Mesodermal cell (in vitro differentiated cells): ENCODE measurements around the gene PSMA1.

Experiments
- H3K27ac ChIP-seq: 2 replicates; pipeline ENCODE4 v1.7.0; 2013; ENCODE audit warnings: mild to moderate bottlenecking, low read depth, low read length, moderate library complexity; ENCODE audit not compliant: severe bottlenecking
- H3K36me3 ChIP-seq: 2 replicates; pipeline ENCODE4 v1.7.1; 2013; ENCODE audit warnings: mild to moderate bottlenecking, low read length, moderate library complexity; ENCODE audit not compliant: control insufficient read depth, insufficient read depth
- H3K4me1 ChIP-seq: one replicate; pipeline ENCODE4 v1.7.1; 2013; ENCODE audit warnings: mild to moderate bottlenecking, low read length; ENCODE audit not compliant: insufficient read depth, control insufficient read depth, poor library complexity, severe bottlenecking
- H3K4me3 ChIP-seq: 2 replicates; pipeline ENCODE4 v1.7.0; 2013; ENCODE audit warnings: low read length, control low read depth, mild to moderate bottlenecking; ENCODE audit not compliant: insufficient read depth, poor library complexity, severe bottlenecking; ENCODE audit errors: extremely low read depth
- H3K9me3 ChIP-seq: 2 replicates; pipeline ENCODE4 v1.7.1; 2013; ENCODE audit warnings: mild to moderate bottlenecking, low read length, moderate library complexity; ENCODE audit not compliant: control insufficient read depth
- WGBS, 2 experiments: methylation state at CpG; one replicate each; pipeline ENCODE4 v1.1.5; 2013; ENCODE audit warnings: missing lambda C conversion rate in 2 of 2; ENCODE audit not compliant: insufficient coverage in 2 of 2; 5-methylcytosine and 5-hydroxymethylcytosine counted together

PSMA1 gene

DNA sequence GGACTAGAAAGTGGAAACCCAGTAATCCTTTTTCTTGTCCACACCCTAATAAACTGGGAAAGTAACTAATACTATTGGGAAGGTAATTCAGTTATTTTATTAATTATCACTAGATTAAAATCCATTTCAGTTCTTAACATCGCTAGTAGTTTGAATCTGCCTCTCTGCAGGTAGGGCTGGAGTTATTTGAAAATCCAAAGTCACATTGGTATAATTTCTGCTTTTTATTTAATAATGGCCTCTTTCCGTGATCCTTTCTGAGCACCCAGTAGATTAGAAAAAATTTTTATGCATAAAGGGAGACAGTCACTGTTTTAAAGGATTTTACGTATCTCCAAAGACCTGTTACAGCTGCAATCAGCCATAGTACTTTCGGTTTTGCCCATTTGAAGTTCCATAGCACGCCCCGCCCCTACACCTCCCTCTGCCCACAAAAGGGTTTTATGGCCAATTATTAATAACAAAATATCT is 20.0 kb downstream of the PSMA1 start:
- Histone ChIP-seq H3K4me3 (peak overlapping the region; percentile 83), H3K36me3 (peaks cover 39% of the 10 kb centered on the region), H3K27ac (peak overlapping the region; percentile 90), H3K9me3 (no peaks in the 10 kb centered on the region), H3K4me1 (no peaks in the 10 kb centered on the region)
- 17 to 41% methylated on average over 4 of the region's 6 CpGs for WGBS, 2 experiments

- Histone ChIP-seq H3K27ac (peak within 1 kb of the TSS; percentile 90), H3K9me3 (no peaks in the 10 kb centered on the region), H3K4me1 (no peaks in the 10 kb centered on the region), H3K36me3 (peaks cover 36% of the 10 kb centered on the region), H3K4me3 (peak within 1 kb of the TSS; percentile 83)
- 0% methylated on average over 15 to 30 of the region's 37 CpGs for WGBS, 2 experiments
These were observed 20.5 kb downstream of the PSMA1 start, which contains the start of gene COPB1 for GRCh38 chr11:14499560-14500180. TSS of gene COPB1 (minus strand) at chr11:14499811. CDS start at chr11:14498928, 883 bp downstream.

DNA sequence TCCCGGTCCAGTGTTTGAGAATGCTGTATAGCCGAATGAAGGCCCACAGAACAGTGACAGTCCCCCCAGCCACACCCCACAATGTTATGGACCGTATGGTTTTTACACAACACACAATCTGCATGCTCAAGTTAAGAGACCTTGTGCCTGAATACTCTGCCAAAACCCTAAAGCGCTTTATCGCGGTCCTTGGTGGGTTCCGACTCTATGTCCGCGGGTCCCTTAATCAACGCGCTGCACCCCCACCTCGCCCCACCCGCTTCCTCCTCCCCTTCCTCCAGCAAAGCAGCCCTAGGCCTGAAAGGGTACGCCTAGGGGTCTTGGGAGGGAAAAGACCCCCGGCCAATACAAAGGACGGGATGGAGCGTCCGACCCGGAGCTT is 21.0 kb downstream of the PSMA1 start:
- WGBS, 2 experiments, result 0% methylated on average over 5 to 8 of the region's 19 CpGs
- peak overlapping the region; percentile 52 for H3K27ac ChIP-seq
- no peaks in the 10 kb centered on the region for H3K4me1 ChIP-seq
- H3K9me3 ChIP-seq, result no peaks in the 10 kb centered on the region
- H3K36me3 ChIP-seq, result peaks cover 36% of the 10 kb centered on the region
- peak overlapping the region; percentile 83 for H3K4me3 ChIP-seq

GRCh38 chr11:14480716-14481115 is 39.5 kb downstream of the PSMA1 start:
- no CpG with 5 or more reads among the region's 3 CpGs for WGBS, 2 experiments
- Histone ChIP-seq H3K9me3 (no peaks in the 10 kb centered on the region), H3K36me3 (peaks cover 89% of the 10 kb centered on the region), H3K4me1 (no peaks in the 10 kb centered on the region), H3K4me3 (no peak overlapping the region), H3K27ac (no peak overlapping the region)

DNA sequence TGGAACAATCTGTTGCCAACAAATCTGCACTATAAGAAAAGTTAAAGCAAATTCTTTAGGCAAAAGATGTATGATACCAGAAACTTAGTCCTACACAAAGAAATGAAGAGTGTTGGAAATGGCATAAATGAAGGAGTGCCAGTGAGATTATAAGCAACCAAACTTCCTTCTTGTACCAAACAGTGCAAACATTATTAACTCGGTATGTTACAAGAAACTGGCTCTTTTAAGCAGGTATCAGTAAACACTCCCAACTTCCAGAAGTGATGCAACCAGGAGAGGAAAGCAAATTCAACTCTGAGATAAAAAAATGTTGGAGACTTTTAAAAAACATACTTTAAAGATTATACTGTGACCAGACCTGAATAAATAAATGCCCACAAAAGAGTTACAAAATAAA is 49.1 kb downstream of the PSMA1 start:
- Histone ChIP-seq H3K4me3 (no peak overlapping the region), H3K36me3 (peaks cover 94% of the 10 kb centered on the region), H3K27ac (no peak overlapping the region), H3K9me3 (no peaks in the 10 kb centered on the region), H3K4me1 (no peaks in the 10 kb centered on the region)
- 83% methylated on average over 1 of the region's 1 CpG; no CpG with 5 or more reads in 1 of the 2 experiments for WGBS, 2 experiments

DNA sequence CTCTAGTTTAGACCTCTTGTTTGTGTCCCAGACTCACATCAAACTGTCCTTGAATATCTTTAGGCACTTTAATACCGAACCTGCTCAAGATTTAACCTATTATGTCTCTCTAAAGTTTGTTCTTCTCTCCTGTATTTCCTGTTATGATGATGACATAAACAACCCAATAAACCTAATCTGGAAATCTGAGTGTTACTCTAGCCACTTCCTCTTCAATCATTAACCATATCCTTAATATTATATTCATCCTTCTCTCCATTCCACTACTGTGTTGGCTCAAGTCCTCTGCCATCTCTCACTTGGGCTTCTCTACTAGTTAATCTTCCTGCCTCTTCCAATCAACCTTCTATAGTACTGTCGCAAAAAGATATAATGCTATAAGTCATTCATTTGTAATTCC is 56.6 kb downstream of the PSMA1 start:
- no peak overlapping the region for H3K27ac ChIP-seq
- no peaks in the 10 kb centered on the region for H3K4me1 ChIP-seq
- no peaks in the 10 kb centered on the region for H3K9me3 ChIP-seq
- no peak overlapping the region for H3K4me3 ChIP-seq
- peaks cover 95% of the 10 kb centered on the region for H3K36me3 ChIP-seq
- WGBS, 2 experiments, result 100% methylated on average over 2 of the region's 2 CpGs

GRCh38 chr11:14460147-14460546 is 60.0 kb downstream of the PSMA1 start:
- Histone ChIP-seq H3K4me3 (no peak overlapping the region), H3K9me3 (no peaks in the 10 kb centered on the region), H3K27ac (no peak overlapping the region), H3K36me3 (peaks cover 89% of the 10 kb centered on the region), H3K4me1 (no peaks in the 10 kb centered on the region)

DNA sequence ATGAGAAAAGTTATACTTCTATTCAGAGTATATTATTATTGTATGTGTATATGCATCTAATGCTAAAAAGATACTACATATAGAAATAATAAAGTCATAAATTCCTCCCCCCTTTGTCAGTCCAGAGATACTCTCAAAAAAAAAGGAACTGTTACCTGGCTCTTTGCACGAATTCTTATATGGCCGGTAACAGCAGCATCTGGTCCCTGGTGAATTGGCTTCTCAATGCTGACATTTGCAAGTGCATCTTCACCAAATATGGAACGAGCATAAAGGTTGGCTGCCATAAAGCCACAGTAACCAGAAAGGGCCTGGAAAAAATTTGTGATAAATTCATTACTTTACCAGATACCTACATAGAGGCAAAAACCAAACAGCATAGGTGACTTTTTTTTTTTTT is 61.8 kb downstream of the PSMA1 start:
- Histone ChIP-seq H3K4me3 (no peak overlapping the region), H3K36me3 (peaks cover 85% of the 10 kb centered on the region), H3K4me1 (no peaks in the 10 kb centered on the region), H3K27ac (no peak overlapping the region), H3K9me3 (no peaks in the 10 kb centered on the region)
- 85 to 96% methylated on average over 2 to 3 of the region's 3 CpGs for WGBS, 2 experiments

DNA sequence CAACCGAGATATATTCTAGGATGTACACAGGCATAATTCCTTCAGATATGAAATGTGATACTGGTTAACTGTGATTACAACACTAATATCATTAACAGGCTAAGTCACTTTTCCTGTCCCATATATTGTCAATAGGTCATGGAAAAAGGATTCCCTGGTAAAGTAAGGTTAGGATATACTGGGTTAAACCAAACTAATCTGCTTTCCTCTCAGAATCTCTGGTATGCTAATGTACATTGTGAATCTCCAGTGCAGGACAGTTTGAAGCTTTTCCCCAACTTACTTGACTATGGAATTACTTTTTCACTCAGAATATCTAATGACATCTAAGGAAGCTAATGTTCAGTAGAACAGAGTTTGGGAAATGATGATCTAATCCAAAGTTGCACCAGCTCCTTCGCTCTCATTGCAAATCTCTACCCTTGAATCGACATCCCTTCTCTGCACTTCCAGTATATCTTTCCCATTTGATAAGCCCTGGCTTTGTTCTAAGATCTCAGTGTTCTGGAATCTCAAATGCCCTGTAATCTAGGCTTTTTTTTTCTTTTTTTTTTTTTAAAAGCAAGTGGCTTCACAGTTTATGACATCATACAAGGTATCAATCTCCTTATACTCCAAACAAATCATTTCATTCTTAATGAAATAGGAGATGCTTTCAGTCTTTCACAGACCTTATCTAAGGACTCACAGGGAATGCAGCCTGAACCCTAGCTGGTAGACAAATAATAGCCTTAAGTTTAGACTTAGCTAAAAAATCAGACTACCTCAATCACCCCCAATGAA is 64.3 kb downstream of the PSMA1 start:
- 89 to 100% methylated on average over 2 of the region's 3 CpGs for WGBS, 2 experiments
- Histone ChIP-seq H3K4me1 (no peaks in the 10 kb centered on the region), H3K36me3 (peaks cover 83% of the 10 kb centered on the region), H3K4me3 (no peak overlapping the region), H3K27ac (peak overlapping the region; percentile 52), H3K9me3 (peaks cover 4% of the 10 kb centered on the region)
